GM18508 (cell line): ENCODE measurements around the gene MRPL32.
"Not testable (repeated sequence)": the region's sequence is repeated elsewhere in the genome, so short reads cannot be mapped to it uniquely, and the experiment has no call there.

ENCODE experiments used
- ATAC-seq: cut with Tn5 transposase; IDR thresholded peaks from one replicate; pipeline ENCODE4 v1.9.1; 2021; ENCODE audit warnings: moderate number of reproducible peaks; ENCODE audit not compliant: insufficient read depth, unreplicated experiment

MRPL32 gene

GRCh38 chr7:42931834-42932651, at the start of gene MRPL32, which contains the start of gene PSMA2:
Gene MRPL32 (plus strand): TSS chr7:42932376. CDS start chr7:42932387, 11 bp downstream.
Gene PSMA2 (minus strand): TSS chr7:42932174. CDS start chr7:42932158, 16 bp downstream.
- peak; percentile 99 for ATAC-seq

GRCh38 chr7:42883950-42884349, 48.2 kb upstream of the MRPL32 start:
- ATAC-seq = no peak

- ATAC-seq = not testable (repeated sequence)
Observed at GRCh38 chr7:42885183-42885582, 47.0 kb upstream of the MRPL32 start.

- ATAC-seq = no peak
Observed at GRCh38 chr7:42886129-42886528, 46.0 kb upstream of the MRPL32 start.

GRCh38 chr7:42886893-42887505, 45.2 kb upstream of the MRPL32 start:
- no peak for ATAC-seq

- no peak for ATAC-seq
Observed at GRCh38 chr7:42893346-42894240, 38.6 kb upstream of the MRPL32 start.

GRCh38 chr7:42900842-42901241, 31.3 kb upstream of the MRPL32 start:
- no peak for ATAC-seq

GRCh38 chr7:42902331-42902730, 29.8 kb upstream of the MRPL32 start:
- ATAC-seq = no peak

- ATAC-seq = no peak
Observed at GRCh38 chr7:42906181-42906580, 26.0 kb upstream of the MRPL32 start.

GRCh38 chr7:42907316-42907715, 24.9 kb upstream of the MRPL32 start:
- ATAC-seq = no peak

GRCh38 chr7:42910306-42910705, 21.9 kb upstream of the MRPL32 start:
- ATAC-seq = no peak

- peak; percentile 63 for ATAC-seq
Observed at GRCh38 chr7:42911454-42912447, 20.4 kb upstream of the MRPL32 start, which contains the start of gene C7orf25. Gene C7orf25 (minus strand): TSS chr7:42912070. CDS start chr7:42910900, 1,170 bp downstream.

- no peak for ATAC-seq
Observed at GRCh38 chr7:42913591-42913990, 18.6 kb upstream of the MRPL32 start.

- ATAC-seq = no peak
Observed at GRCh38 chr7:42914009-42914408, 18.2 kb upstream of the MRPL32 start.

GRCh38 chr7:42914421-42915045, 17.6 kb upstream of the MRPL32 start:
- ATAC-seq = no peak

GRCh38 chr7:42915356-42915755, 16.8 kb upstream of the MRPL32 start:
- ATAC-seq = no peak

- ATAC-seq = no peak
Observed at GRCh38 chr7:42922017-42922753, 10.0 kb upstream of the MRPL32 start.

- no peak for ATAC-seq
Observed at GRCh38 chr7:42924223-42924838, 7.8 kb upstream of the MRPL32 start.
